ENCODE results near the gene SUPT4H1. TPM values are rescaled to one million over a fixed set of nuclear protein-coding genes. Genes with fewer than 3 reads are reported as not detected.

SUPT4H1 gene
- total RNA-seq, 4 donors from 2014 or later, result 34.5 to 38.0 (median 35.2) TPM

DNA sequence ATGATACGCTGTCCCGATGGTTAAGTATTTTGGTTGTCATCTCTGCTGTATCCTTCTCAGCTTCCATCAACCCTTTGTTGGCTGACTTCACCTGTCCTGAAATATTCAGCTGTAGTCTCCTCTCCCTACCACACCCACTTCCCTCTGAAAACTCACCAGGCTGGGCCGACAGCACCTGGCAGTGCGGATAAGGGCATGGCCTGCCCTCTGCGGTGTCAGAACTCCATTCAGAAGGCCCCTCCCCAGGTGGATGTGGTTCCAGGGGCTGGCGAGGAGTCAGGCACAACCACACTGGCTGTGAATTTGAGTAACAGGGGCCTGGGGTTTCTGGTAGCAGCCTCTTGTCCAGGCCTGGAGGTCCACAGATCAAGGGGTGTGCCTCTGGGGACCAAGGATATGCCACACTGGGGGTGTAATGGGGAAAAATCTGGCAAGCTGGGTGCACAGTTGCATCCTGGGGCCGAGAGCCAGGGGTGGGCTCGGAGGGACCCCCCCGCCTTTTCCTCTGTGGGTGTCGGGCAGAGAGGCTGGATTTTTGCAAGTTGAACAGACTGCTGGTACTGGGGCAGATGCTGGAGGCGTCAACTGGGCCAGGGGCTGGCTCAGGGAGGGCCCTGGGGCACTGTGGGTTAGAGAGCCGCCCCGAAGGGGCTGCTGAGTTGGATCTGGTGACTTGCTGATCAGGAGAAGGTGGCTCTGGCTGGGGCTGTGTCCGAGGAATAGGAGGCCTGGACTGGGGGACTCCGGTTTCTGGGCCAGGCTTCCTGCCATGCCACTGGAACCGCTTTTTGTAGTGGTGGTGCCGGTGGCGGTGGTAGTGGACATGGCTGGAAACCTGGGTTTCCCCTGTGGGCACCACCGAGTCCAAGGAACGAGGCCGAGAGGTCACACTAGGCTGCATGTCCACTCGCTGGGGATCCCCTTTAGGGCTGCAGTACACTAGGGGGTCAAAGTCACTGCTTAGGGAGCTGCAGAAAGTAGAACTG, 5.6 kb upstream of the SUPT4H1 start:
- peaks cover 0 to 10% (median 7%) of the 10 kb centered on the region in 4 donors for H3K4me1 ChIP-seq
- no peak overlapping the region for H3K27ac ChIP-seq
- TF ChIP-seq, protein P1, sequence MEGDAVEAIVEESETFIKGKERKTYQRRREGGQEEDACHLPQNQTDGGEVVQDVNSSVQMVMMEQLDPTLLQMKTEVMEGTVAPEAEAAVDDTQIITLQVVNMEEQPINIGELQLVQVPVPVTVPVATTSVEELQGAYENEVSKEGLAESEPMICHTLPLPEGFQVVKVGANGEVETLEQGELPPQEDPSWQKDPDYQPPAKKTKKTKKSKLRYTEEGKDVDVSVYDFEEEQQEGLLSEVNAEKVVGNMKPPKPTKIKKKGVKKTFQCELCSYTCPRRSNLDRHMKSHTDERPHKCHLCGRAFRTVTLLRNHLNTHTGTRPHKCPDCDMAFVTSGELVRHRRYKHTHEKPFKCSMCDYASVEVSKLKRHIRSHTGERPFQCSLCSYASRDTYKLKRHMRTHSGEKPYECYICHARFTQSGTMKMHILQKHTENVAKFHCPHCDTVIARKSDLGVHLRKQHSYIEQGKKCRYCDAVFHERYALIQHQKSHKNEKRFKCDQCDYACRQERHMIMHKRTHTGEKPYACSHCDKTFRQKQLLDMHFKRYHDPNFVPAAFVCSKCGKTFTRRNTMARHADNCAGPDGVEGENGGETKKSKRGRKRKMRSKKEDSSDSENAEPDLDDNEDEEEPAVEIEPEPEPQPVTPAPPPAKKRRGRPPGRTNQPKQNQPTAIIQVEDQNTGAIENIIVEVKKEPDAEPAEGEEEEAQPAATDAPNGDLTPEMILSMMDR (IDR thresholded peaks at IDR 0.05), result no peak
- TF ChIP-seq POLR2A (IDR thresholded peaks at IDR 0.05) (no peak), EP300 (IDR thresholded peaks at IDR 0.05) (no peak)
- 89% methylated on average over 20 of the region's 22 CpGs for whole genome bisulfite sequencing, 2 donors
- H3K27me3 ChIP-seq, result no peaks in the 10 kb centered on the region
- no peaks in the 10 kb centered on the region for H3K9me3 ChIP-seq
- no peaks in the 10 kb centered on the region for H3K36me3 ChIP-seq
- no peak for DNase-seq (ENCODE audit: low spot score in 2 of 2)
- no peak overlapping the region for H3K4me3 ChIP-seq

DNA sequence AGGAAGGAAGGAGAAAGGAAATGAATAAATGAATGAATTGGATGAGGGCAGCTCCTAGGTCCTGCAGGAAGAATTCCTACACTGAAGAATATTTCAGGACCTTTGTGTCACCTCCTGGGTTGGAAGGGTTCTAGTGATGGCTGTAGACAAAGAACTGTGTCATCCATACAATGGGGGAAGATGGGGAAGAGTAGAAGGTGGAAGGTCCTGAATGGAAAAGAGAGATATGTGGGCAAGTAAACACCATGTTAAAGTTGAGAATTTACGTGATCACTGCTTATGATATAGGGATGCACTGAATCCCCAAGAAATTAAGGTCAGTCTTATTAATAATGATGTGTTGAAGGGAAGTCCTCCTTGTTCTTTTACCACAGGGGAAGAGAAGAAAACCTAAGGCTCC, 4.2 kb upstream of the SUPT4H1 start:
- no peak for TF ChIP-seq POLR2A (IDR thresholded peaks at IDR 0.05)
- TF ChIP-seq EP300 (IDR thresholded peaks at IDR 0.05), result no peak
- TF ChIP-seq, protein P1 (IDR thresholded peaks at IDR 0.05), result no peak
- DNase-seq (ENCODE audit: low spot score in 2 of 2), result no peak
- Histone ChIP-seq H3K4me1 (peaks cover 0 to 13% (median 8%) of the 10 kb centered on the region in 4 donors), H3K27ac (no peak overlapping the region), H3K9me3 (no peaks in the 10 kb centered on the region), H3K4me3 (no peak overlapping the region), H3K27me3 (no peaks in the 10 kb centered on the region), H3K36me3 (no peaks in the 10 kb centered on the region)
- WGBS, 2 donors, result 75 to 90% methylated on average over 1 of the region's 1 CpG

DNA sequence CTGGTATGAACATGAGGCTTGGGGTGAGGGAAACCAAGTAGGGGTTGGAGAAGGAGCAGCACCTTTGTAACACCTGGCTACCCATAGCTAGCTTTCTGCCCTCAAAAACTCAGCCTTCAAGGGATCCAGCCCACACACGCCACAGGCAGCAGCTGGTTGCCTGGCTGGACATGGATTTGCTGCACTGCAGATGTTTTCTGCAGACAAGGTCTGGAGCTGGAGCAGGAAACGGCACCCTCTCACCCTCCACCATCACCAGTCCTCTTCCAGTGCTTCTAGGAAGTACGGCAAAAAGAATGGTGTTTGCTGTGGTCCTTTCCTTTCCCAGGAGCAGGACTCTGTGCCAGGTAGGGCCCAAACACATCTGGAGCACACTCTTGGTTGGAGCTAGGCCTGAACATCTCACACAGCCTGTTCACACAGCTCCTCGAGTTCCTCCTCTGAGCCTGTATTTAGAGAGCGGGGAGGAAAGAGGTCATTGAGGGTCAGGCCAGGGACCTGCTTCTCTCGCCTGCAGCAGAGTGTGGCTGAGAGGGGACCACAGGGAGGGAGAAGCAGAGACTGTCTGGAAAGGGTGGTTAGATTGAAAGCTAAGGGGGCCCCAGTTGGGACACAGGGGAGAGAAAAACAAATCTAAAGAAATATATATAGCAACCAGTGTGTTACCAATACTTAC, 2.7 kb upstream of the SUPT4H1 start:
- H3K4me1 ChIP-seq, result peaks cover 0 to 29% (median 12%) of the 10 kb centered on the region in 4 donors
- no peaks in the 10 kb centered on the region for H3K27me3 ChIP-seq
- H3K36me3 ChIP-seq, result peaks cover 0 to 9% (median 0%) of the 10 kb centered on the region in 3 donors
- 46 to 50% methylated on average over 6 of the region's 6 CpGs for WGBS, 2 donors
- H3K27ac ChIP-seq, result no peak overlapping the region
- H3K9me3 ChIP-seq, result no peaks in the 10 kb centered on the region
- DNase-seq (ENCODE audit: low spot score in 2 of 2), result no peak
- H3K4me3 ChIP-seq, result no peak overlapping the region
- TF ChIP-seq, protein P1 (IDR thresholded peaks at IDR 0.05), result no peak
- TF ChIP-seq POLR2A (IDR thresholded peaks at IDR 0.05) (no peak), EP300 (IDR thresholded peaks at IDR 0.05) (no peak)

DNA sequence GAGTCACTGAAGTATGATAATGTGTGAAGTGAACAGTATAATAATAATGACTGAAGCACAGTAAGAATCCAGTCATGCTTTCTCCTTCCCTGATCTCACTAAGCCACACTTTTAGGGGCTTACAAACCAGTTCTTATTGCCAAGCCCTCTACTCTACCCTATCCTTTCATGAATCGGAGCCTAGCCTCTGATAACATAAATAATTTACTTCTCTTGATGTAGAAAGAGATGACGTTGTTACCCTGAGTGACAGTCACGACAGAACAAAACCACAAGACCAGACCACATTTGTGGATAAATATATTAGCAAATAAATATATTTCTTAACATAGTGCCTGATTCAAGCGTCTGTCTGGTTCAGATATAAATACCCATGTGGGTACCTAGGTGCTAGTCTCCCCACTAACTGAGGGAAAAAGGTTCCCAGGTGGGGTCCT, 1.4 kb upstream of the SUPT4H1 start:
- Histone ChIP-seq H3K36me3 (peaks cover 0 to 22% (median 2%) of the 10 kb centered on the region in 3 donors), H3K27ac (peak overlapping the region in 3 of 4 donors; percentile 94 to 96 (median 94)), H3K9me3 (no peaks in the 10 kb centered on the region), H3K4me1 (peaks cover 0 to 33% (median 12%) of the 10 kb centered on the region in 4 donors), H3K4me3 (peak overlapping the region in 2 of 4 donors; percentile 78), H3K27me3 (no peaks in the 10 kb centered on the region)
- TF ChIP-seq, protein P1 (IDR thresholded peaks at IDR 0.05), result no peak
- TF ChIP-seq EP300 (IDR thresholded peaks at IDR 0.05), result no peak
- no peak for TF ChIP-seq POLR2A (IDR thresholded peaks at IDR 0.05)
- no peak for DNase-seq (ENCODE audit: low spot score in 2 of 2)
- WGBS, 2 donors, result 74 to 80% methylated on average over 4 of the region's 4 CpGs
